ENCODE measurements around the gene DOCK3. TPM values are rescaled to one million over a fixed set of nuclear protein-coding genes. Genes with fewer than 3 reads are reported as not detected.

The DOCK3 gene
- total RNA-seq, 1 experiment from 2014 or later = 8.3 TPM

DNA sequence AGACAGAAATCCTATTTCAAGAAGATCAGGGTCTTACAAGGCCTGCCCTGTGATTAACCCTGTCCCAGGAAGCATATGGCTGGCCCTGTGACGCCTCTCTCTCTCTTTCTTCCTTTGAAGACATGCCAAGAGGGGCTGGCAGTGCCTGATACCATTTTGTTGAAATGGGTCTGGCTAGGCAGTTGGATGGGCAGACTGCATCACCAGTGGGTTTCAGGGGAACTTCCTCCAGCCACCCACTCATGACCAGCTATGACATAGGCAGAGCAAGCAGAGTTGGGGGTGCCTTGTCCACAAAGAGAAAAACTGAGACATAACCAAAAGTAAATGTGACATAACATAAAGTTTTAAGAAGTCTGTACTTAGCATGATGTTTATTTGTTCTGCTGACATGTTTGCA lies 679.0 kb downstream of the DOCK3 start:
- no peak overlapping the region for H3K9ac ChIP-seq (ENCODE audit: extremely low read depth, insufficient read length, low read length)
- H2BK15ac ChIP-seq (ENCODE audit: low read depth, low read length) = no peak overlapping the region
- no peak overlapping the region for H2AK5ac ChIP-seq (ENCODE audit: insufficient read length, low read length)
- no peaks in the 10 kb centered on the region for H3K9me3 Mint-ChIP-seq
- H3K9me3 ChIP-seq (ENCODE audit: control insufficient read depth, low read depth, low read length) = no peaks in the 10 kb centered on the region
- H3K36me3 Mint-ChIP-seq (ENCODE audit: insufficient read depth in 1 of 3, low read depth in 3 of 3) = peaks cover 0 to 19% (median 0%) of the 10 kb centered on the region in 3 experiments; a peak in 2 of 7 replicates
- no peak overlapping the region for H3K23ac ChIP-seq (ENCODE audit: insufficient read length, low read depth, low read length)
- TF ChIP-seq, protein P1, sequence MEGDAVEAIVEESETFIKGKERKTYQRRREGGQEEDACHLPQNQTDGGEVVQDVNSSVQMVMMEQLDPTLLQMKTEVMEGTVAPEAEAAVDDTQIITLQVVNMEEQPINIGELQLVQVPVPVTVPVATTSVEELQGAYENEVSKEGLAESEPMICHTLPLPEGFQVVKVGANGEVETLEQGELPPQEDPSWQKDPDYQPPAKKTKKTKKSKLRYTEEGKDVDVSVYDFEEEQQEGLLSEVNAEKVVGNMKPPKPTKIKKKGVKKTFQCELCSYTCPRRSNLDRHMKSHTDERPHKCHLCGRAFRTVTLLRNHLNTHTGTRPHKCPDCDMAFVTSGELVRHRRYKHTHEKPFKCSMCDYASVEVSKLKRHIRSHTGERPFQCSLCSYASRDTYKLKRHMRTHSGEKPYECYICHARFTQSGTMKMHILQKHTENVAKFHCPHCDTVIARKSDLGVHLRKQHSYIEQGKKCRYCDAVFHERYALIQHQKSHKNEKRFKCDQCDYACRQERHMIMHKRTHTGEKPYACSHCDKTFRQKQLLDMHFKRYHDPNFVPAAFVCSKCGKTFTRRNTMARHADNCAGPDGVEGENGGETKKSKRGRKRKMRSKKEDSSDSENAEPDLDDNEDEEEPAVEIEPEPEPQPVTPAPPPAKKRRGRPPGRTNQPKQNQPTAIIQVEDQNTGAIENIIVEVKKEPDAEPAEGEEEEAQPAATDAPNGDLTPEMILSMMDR (conservative IDR thresholded peaks at IDR 0.05) = no peak
- H3K23me2 ChIP-seq (ENCODE audit: insufficient read length, low read depth, low read length, poor library complexity, severe bottlenecking) = no peaks in the 10 kb centered on the region
- H3K56ac ChIP-seq (ENCODE audit: insufficient read length, low read depth, low read length) = no peak overlapping the region
- H2BK120ac ChIP-seq (ENCODE audit: low read depth, low read length, poor library complexity, severe bottlenecking) = no peak overlapping the region
- H3K27ac Mint-ChIP-seq = 0 out of 7 replicates have a peak overlapping the region, but pooled peaks of 1 of the 3 experiments have one; percentile 36
- H3K27ac ChIP-seq (ENCODE audit: insufficient read length, low read depth, low read length) = no peak overlapping the region
- no peak overlapping the region for H3K4ac ChIP-seq (ENCODE audit: low read depth, low read length)
- no peak overlapping the region for H4K5ac ChIP-seq (ENCODE audit: insufficient read length, low read depth, low read length)
- no peak for DNase-seq
- no peak overlapping the region for H2BK20ac ChIP-seq (ENCODE audit: low read depth, low read length, poor library complexity, severe bottlenecking)
- H3K79me2 ChIP-seq (ENCODE audit: insufficient read depth, low read length) = no peaks in the 10 kb centered on the region
- H3K27me3 Mint-ChIP-seq (ENCODE audit: low read depth) = no peaks in the 10 kb centered on the region
- no peak overlapping the region for H3K4me2 ChIP-seq (ENCODE audit: insufficient read depth, insufficient read length, low read length)
- no peak overlapping the region for H4K8ac ChIP-seq (replicated peaks; ENCODE audit: insufficient read length, low read depth, low read length)
- H3K79me1 ChIP-seq (ENCODE audit: insufficient read depth, low read depth, low read length, poor library complexity, severe bottlenecking) = no peaks in the 10 kb centered on the region
- H3K27me3 ChIP-seq (ENCODE audit: insufficient read depth, low read length) = no peaks in the 10 kb centered on the region
- H2BK5ac ChIP-seq (ENCODE audit: insufficient read length, low read length) = no peak overlapping the region
- H4K91ac ChIP-seq (ENCODE audit: insufficient read length, low read depth, low read length) = no peak overlapping the region
- H4K20me1 ChIP-seq (ENCODE audit: control insufficient read depth, insufficient read depth, insufficient read length) = no peaks in the 10 kb centered on the region
- H3K4me1 ChIP-seq (ENCODE audit: insufficient read depth, low read length) = no peaks in the 10 kb centered on the region
- WGBS (ENCODE audit: extremely low coverage, insufficient read length, low lambda C conversion rate) = no CpG with 5 or more reads among the region's 1 CpG
- H3K14ac ChIP-seq (ENCODE audit: insufficient read depth, low read length) = no peak overlapping the region
- H2BK12ac ChIP-seq (ENCODE audit: insufficient read length, low read depth, low read length) = no peak overlapping the region
- H3T11ph ChIP-seq (ENCODE audit: low read length) = no peak overlapping the region
- no peak overlapping the region for H3K4me3 Mint-ChIP-seq
- H3K4me1 Mint-ChIP-seq = peaks cover 0 to 7% of the 10 kb centered on the region in 2 experiments; a peak in 2 of 4 replicates
- no peak overlapping the region for H3K18ac ChIP-seq (ENCODE audit: insufficient read length, low read depth, low read length)
- no peak overlapping the region for H2AFZ ChIP-seq (ENCODE audit: low read length)

Data from H9 (cell line).